CD8-positive, alpha-beta memory T cell (primary cell): Measurements from ENCODE around the gene ATG16L2. TPM values are rescaled to one million over a fixed set of nuclear protein-coding genes. Genes with fewer than 3 reads are reported as not detected.

Experiments used
- polyA plus RNA-seq: library from polyadenylated mRNA; unstranded; fragments of 300-500 nt; fragmentation: Illumina TruSeq; gene quantifications from one replicate; pipeline ENCODE4 v1.2.3, GENCODE V29; 2021
- total RNA-seq, 2 experiments: library from RNA; stranded (reverse); gene quantifications; one replicate each; pipeline ENCODE4 v1.2.3, GENCODE V29; 2021

The ATG16L2 gene
- total and polyA plus RNA-seq, 3 experiments from 2014 or later = 18.8 to 53.2 (median 50.3) TPM

Other genes starting within 250 kb of the ATG16L2 start
- under 1 TPM; 0.55 to 0.66 TPM for gene PDE2A, start 140.0 kb upstream of the ATG16L2 start, total RNA-seq
- gene PDE2A, start 140.0 kb upstream of the ATG16L2 start, polyA plus RNA-seq = 0.08 TPM
- 10 to 100 TPM; 61.2 to 64.0 TPM for gene ARAP1, start 62.0 kb upstream of the ATG16L2 start, total RNA-seq
- 39.8 TPM for gene ARAP1, start 62.0 kb upstream of the ATG16L2 start, polyA plus RNA-seq
- gene STARD10, start 20.4 kb upstream of the ATG16L2 start, total RNA-seq = 10 to 100 TPM; 13.8 to 15.9 TPM
- gene STARD10, start 20.4 kb upstream of the ATG16L2 start, polyA plus RNA-seq = 21.8 TPM